ENCODE data around the gene SYT11. TPM values are rescaled to one million over a fixed set of nuclear protein-coding genes. Genes with fewer than 3 reads are reported as not detected.

SYT11 gene
- total RNA-seq, 1 experiment from 2014 or later, result 6.1 TPM

GRCh38 chr1:155884982-155885381 is 25.6 kb downstream of the SYT11 start (continued):
- TF ChIP-seq ATF6 (CRISPR knock-in tag; IDR thresholded peaks at IDR 0.05) (no peak), TEAD1 (CRISPR knock-in tag; IDR thresholded peaks at IDR 0.05) (no peak), TEAD4 (CRISPR knock-in tag; IDR thresholded peaks at IDR 0.05) (no peak), USF2 (CRISPR knock-in tag; IDR thresholded peaks at IDR 0.05) (no peak), PREB (CRISPR knock-in tag; IDR thresholded peaks at IDR 0.05; ENCODE audit: borderline replicate concordance) (no peak), ATF3 (CRISPR knock-in tag; conservative IDR thresholded peaks at IDR 0.05) (no peak), ATF1 (CRISPR knock-in tag; IDR thresholded peaks at IDR 0.05) (no peak), FOXJ3 (CRISPR knock-in tag; IDR thresholded peaks at IDR 0.05; ENCODE audit: borderline replicate concordance) (no peak), CREM (CRISPR knock-in tag; IDR thresholded peaks at IDR 0.05) (no peak), TCF7 (CRISPR knock-in tag; IDR thresholded peaks at IDR 0.05; ENCODE audit: low read depth) (no peak), CTCF (IDR thresholded peaks at IDR 0.05) (no peak)

GRCh38 chr1:155888481-155888880 is 29.1 kb downstream of the SYT11 start:
- Mint-ChIP-seq H3K9me3 (no peaks in the 10 kb centered on the region), H3K4me3 (no peak overlapping the region), H3K4me1 (0 out of 2 replicates have a peak, but pooled peaks cover 5% of the 10 kb centered on the region), H3K27me3 (ENCODE audit: low read depth) (no peaks in the 10 kb centered on the region), H3K36me3 (no peaks in the 10 kb centered on the region), H3K27ac (no peak overlapping the region)
- DNase-seq (ENCODE audit: low spot score), result no peak
- TF ChIP-seq ZBTB43 (CRISPR knock-in tag; IDR thresholded peaks at IDR 0.05) (no peak), ZNF232 (CRISPR knock-in tag; IDR thresholded peaks at IDR 0.05) (no peak), FOXP1 (CRISPR knock-in tag; IDR thresholded peaks at IDR 0.05; ENCODE audit: borderline replicate concordance) (no peak), ZNF121 (CRISPR knock-in tag; IDR thresholded peaks at IDR 0.05) (no peak), SP1 (CRISPR knock-in tag; conservative IDR thresholded peaks at IDR 0.05) (no peak), TEAD1 (CRISPR knock-in tag; IDR thresholded peaks at IDR 0.05) (no peak), CREM (CRISPR knock-in tag; IDR thresholded peaks at IDR 0.05) (no peak), ZSCAN18 (CRISPR knock-in tag; IDR thresholded peaks at IDR 0.05) (no peak), AR (CRISPR knock-in tag; IDR thresholded peaks at IDR 0.05) (no peak), ZNF219 (CRISPR knock-in tag; IDR thresholded peaks at IDR 0.05; ENCODE audit: borderline replicate concordance) (no peak)
- ChIA-PET CTCF (no interaction called here), POLR2A (no interaction called here)
- ATAC-seq, result no peak
